ENCODE data around the gene ZBTB21. TPM values are rescaled to one million over a fixed set of nuclear protein-coding genes. Genes with fewer than 3 reads are reported as not detected.

The ZBTB21 gene
- polyA plus RNA-seq, 2 of the 4 experiments (the other 2 are of a cell fraction) = 5.4 to 13.1 TPM

DNA sequence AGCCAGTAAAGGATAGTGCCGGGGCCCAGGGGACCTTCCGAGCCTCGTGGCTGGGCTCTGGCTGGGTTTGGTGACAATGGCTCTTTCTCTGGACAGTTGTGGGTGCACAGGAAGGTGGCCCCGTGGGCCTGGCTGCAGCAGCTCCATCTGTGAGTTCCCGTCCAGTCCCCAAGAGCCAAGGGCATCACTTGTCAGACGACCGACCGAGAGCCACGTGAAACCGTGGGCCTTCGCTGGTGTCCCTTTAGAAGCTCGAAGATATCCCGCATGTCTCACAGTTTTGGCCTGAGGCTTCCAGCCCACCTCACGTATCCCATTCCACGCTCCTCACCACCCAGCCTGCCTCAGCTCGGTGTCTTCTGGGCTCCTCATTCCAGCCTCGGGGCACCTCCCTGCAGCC, 33.8 kb upstream of the ZBTB21 start:
- Histone ChIP-seq H3K4me1 (peaks cover 5% of the 10 kb centered on the region; the same call in 2 of the 3 replicates), H3K4me3 (no peak overlapping the region), H3K4me2 (no peak overlapping the region), H3K27ac (no peak overlapping the region), H3K9me3 (no peaks in the 10 kb centered on the region)
- WGBS (ENCODE audit: missing lambda C conversion rate) = 71% methylated on average over 17 of the region's 17 CpGs
- DNase-seq (ENCODE audit: low read depth in 1 of 2, low spot score in 1 of 2) (no peak), FAIRE-seq (no peak), ATAC-seq (no peak)
- TF ChIP-seq MYC (IDR thresholded peaks at IDR 0.05; ENCODE audit: borderline replicate concordance, low read length) (no peak), HDAC2 (IDR thresholded peaks at IDR 0.05) (no peak), KDM1A (IDR thresholded peaks at IDR 0.05; ENCODE audit: low read depth) (no peak), SMC3 (IDR thresholded peaks at IDR 0.05) (no peak), ZFP36 (IDR thresholded peaks at IDR 0.05; ENCODE audit: borderline replicate concordance, partially characterized antibody) (no peak), CBX8 (IDR thresholded peaks at IDR 0.05) (no peak)
- TF ChIP-seq, protein P1, sequence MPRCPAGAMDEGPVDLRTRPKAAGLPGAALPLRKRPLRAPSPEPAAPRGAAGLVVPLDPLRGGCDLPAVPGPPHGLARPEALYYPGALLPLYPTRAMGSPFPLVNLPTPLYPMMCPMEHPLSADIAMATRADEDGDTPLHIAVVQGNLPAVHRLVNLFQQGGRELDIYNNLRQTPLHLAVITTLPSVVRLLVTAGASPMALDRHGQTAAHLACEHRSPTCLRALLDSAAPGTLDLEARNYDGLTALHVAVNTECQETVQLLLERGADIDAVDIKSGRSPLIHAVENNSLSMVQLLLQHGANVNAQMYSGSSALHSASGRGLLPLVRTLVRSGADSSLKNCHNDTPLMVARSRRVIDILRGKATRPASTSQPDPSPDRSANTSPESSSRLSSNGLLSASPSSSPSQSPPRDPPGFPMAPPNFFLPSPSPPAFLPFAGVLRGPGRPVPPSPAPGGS (IDR thresholded peaks at IDR 0.05) = no peak
- TF ChIP-seq, protein P2, sequence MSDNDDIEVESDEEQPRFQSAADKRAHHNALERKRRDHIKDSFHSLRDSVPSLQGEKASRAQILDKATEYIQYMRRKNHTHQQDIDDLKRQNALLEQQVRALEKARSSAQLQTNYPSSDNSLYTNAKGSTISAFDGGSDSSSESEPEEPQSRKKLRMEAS (IDR thresholded peaks at IDR 0.05) = no peak
- TF ChIP-seq, protein P3, sequence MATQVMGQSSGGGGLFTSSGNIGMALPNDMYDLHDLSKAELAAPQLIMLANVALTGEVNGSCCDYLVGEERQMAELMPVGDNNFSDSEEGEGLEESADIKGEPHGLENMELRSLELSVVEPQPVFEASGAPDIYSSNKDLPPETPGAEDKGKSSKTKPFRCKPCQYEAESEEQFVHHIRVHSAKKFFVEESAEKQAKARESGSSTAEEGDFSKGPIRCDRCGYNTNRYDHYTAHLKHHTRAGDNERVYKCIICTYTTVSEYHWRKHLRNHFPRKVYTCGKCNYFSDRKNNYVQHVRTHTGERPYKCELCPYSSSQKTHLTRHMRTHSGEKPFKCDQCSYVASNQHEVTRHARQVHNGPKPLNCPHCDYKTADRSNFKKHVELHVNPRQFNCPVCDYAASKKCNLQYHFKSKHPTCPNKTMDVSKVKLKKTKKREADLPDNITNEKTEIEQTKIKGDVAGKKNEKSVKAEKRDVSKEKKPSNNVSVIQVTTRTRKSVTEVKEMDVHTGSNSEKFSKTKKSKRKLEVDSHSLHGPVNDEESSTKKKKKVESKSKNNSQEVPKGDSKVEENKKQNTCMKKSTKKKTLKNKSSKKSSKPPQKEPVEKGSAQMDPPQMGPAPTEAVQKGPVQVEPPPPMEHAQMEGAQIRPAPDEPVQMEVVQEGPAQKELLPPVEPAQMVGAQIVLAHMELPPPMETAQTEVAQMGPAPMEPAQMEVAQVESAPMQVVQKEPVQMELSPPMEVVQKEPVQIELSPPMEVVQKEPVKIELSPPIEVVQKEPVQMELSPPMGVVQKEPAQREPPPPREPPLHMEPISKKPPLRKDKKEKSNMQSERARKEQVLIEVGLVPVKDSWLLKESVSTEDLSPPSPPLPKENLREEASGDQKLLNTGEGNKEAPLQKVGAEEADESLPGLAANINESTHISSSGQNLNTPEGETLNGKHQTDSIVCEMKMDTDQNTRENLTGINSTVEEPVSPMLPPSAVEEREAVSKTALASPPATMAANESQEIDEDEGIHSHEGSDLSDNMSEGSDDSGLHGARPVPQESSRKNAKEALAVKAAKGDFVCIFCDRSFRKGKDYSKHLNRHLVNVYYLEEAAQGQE (IDR thresholded peaks at IDR 0.05) = no peak
- ChIA-PET CTCF (no interaction called here), POLR2A (no interaction called here)

DNA sequence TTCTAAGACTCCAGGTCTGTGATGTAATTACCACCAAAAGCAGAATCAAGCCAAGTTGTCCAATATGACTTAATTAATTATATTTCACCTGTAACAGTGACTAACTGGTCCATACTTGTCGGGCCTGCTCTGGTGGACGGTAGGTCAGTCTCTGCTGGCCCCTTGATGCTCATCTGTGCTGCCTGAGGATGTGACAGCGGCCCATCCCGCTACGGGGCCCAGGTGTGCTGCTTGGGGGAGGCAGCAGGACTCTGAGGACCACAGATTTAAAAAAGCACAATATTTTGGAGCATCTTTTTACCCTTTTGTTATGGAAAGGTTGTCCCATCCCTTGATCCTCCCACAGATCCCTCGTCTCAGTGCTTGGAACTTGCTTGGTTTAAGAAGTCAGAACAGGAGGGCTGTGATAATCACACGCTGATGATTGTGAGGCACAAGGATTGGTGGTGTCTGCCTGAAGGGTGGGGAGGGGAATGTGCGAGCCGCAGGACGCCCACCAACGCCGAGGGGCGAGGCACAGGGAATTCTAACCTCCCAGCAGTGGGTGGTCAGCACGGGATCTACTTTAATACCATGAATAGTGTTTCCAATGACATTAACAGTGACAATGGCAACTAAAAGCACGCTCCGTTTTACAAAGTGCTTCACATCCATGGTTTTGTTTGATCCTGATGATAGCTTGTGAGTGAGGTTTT, 33.2 kb upstream of the ZBTB21 start:
- POLR2A ChIA-PET = no interaction called here
- FAIRE-seq (no peak), ATAC-seq (no peak), DNase-seq (ENCODE audit: low read depth in 1 of 2, low spot score in 1 of 2) (no peak)
- WGBS (ENCODE audit: missing lambda C conversion rate) = 65% methylated on average over 15 of the region's 16 CpGs
- peaks cover 5% of the 10 kb centered on the region; the same call in 2 of the 3 replicates for H3K4me1 ChIP-seq
- H3K4me3 ChIP-seq = no peak overlapping the region
- no peaks in the 10 kb centered on the region for H3K9me3 ChIP-seq
- H3K27ac ChIP-seq = no peak overlapping the region
- CTCF ChIA-PET = interaction anchor here (1.3 kb wide), 1 partner anchor 73 kb away, joined by 3 read pairs; no protein-coding TSS in a partner anchor
- no peak overlapping the region for H3K4me2 ChIP-seq
- no peak for TF ChIP-seq SREBF2 (IDR thresholded peaks at IDR 0.05)
- TF ChIP-seq CEBPB (IDR thresholded peaks at IDR 0.05) = no peak
- no peak for TF ChIP-seq FOSB (CRISPR knock-in tag; IDR thresholded peaks at IDR 0.05)
- TF ChIP-seq, protein P4, sequence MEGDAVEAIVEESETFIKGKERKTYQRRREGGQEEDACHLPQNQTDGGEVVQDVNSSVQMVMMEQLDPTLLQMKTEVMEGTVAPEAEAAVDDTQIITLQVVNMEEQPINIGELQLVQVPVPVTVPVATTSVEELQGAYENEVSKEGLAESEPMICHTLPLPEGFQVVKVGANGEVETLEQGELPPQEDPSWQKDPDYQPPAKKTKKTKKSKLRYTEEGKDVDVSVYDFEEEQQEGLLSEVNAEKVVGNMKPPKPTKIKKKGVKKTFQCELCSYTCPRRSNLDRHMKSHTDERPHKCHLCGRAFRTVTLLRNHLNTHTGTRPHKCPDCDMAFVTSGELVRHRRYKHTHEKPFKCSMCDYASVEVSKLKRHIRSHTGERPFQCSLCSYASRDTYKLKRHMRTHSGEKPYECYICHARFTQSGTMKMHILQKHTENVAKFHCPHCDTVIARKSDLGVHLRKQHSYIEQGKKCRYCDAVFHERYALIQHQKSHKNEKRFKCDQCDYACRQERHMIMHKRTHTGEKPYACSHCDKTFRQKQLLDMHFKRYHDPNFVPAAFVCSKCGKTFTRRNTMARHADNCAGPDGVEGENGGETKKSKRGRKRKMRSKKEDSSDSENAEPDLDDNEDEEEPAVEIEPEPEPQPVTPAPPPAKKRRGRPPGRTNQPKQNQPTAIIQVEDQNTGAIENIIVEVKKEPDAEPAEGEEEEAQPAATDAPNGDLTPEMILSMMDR (IDR thresholded peaks at IDR 0.05) = no peak
- TF ChIP-seq, protein P5, sequence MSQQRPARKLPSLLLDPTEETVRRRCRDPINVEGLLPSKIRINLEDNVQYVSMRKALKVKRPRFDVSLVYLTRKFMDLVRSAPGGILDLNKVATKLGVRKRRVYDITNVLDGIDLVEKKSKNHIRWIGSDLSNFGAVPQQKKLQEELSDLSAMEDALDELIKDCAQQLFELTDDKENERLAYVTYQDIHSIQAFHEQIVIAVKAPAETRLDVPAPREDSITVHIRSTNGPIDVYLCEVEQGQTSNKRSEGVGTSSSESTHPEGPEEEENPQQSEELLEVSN (IDR thresholded peaks at IDR 0.05; ENCODE audit: borderline replicate concordance, low read depth) = no peak
- no peak for TF ChIP-seq JUN (IDR thresholded peaks at IDR 0.05)
- TF ChIP-seq FOSL2 (IDR thresholded peaks at IDR 0.05) = no peak
- no peak for TF ChIP-seq FOSL2 (CRISPR knock-in tag; IDR thresholded peaks at IDR 0.05)
- TF ChIP-seq, protein P6, sequence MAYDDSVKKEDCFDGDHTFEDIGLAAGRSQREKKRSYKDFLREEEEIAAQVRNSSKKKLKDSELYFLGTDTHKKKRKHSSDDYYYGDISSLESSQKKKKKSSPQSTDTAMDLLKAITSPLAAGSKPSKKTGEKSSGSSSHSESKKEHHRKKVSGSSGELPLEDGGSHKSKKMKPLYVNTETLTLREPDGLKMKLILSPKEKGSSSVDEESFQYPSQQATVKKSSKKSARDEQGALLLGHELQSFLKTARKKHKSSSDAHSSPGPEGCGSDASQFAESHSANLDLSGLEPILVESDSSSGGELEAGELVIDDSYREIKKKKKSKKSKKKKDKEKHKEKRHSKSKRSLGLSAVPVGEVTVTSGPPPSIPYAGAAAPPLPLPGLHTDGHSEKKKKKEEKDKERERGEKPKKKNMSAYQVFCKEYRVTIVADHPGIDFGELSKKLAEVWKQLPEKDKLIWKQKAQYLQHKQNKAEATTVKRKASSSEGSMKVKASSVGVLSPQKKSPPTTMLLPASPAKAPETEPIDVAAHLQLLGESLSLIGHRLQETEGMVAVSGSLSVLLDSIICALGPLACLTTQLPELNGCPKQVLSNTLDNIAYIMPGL (CRISPR knock-in tag; IDR thresholded peaks at IDR 0.05; ENCODE audit: borderline replicate concordance) = no peak
- TF ChIP-seq NPAS2 (CRISPR knock-in tag; IDR thresholded peaks at IDR 0.05; ENCODE audit: borderline replicate concordance) = no peak
- TF ChIP-seq ESRRA (IDR thresholded peaks at IDR 0.05; ENCODE audit: borderline replicate concordance, low read length) = no peak
- no peak for TF ChIP-seq RCOR1 (IDR thresholded peaks at IDR 0.05; ENCODE audit: low read depth, low read length)
- no peak for TF ChIP-seq ZC3H11A (IDR thresholded peaks at IDR 0.05)
- no peak for TF ChIP-seq KDM5A (IDR thresholded peaks at IDR 0.05)
- TF ChIP-seq BHLHE40 (IDR thresholded peaks at IDR 0.05; ENCODE audit: low read depth, low read length) = no peak
- TF ChIP-seq, protein P1 (IDR thresholded peaks at IDR 0.05) = no peak
- TF ChIP-seq HDAC2 (IDR thresholded peaks at IDR 0.05) = no peak
- TF ChIP-seq, protein P7, sequence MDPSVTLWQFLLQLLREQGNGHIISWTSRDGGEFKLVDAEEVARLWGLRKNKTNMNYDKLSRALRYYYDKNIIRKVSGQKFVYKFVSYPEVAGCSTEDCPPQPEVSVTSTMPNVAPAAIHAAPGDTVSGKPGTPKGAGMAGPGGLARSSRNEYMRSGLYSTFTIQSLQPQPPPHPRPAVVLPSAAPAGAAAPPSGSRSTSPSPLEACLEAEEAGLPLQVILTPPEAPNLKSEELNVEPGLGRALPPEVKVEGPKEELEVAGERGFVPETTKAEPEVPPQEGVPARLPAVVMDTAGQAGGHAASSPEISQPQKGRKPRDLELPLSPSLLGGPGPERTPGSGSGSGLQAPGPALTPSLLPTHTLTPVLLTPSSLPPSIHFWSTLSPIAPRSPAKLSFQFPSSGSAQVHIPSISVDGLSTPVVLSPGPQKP (IDR thresholded peaks at IDR 0.05; ENCODE audit: low read depth, low read length) = no peak

Measured in A549 (cell line).